ENCODE measurements around the gene IL11.

DNA sequence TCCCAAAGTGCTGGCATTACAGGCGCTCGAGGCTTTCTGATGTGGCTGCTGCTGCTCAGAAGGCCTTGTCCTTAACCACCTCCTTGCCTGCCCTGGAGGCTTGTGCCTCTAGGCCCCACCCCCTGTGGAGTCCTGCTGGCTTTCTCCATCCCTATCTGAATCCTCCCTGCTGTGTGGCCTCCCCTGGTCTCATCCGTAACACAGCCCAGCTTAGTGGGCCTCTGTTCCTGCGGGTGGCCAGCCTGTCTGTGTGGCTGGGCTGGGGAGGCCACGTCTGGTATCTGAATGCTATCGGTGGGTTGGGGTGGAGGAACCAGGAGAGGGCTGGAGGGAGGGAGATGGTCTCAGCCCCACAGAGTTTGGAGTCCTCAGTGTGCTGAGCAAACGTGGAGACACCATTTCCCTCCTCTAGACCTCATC is 20.2 kb upstream of the IL11 start:
- TF ChIP-seq, protein P1, sequence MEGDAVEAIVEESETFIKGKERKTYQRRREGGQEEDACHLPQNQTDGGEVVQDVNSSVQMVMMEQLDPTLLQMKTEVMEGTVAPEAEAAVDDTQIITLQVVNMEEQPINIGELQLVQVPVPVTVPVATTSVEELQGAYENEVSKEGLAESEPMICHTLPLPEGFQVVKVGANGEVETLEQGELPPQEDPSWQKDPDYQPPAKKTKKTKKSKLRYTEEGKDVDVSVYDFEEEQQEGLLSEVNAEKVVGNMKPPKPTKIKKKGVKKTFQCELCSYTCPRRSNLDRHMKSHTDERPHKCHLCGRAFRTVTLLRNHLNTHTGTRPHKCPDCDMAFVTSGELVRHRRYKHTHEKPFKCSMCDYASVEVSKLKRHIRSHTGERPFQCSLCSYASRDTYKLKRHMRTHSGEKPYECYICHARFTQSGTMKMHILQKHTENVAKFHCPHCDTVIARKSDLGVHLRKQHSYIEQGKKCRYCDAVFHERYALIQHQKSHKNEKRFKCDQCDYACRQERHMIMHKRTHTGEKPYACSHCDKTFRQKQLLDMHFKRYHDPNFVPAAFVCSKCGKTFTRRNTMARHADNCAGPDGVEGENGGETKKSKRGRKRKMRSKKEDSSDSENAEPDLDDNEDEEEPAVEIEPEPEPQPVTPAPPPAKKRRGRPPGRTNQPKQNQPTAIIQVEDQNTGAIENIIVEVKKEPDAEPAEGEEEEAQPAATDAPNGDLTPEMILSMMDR (IDR thresholded peaks at IDR 0.05; ENCODE audit: extremely low read depth in 1 of 2, insufficient read depth in 1 of 2, low read depth in 1 of 2, low read length in 2 of 2), result no peak
- no peak for TF ChIP-seq POLR2A (IDR thresholded peaks at IDR 0.05; ENCODE audit: low read depth, low read length)
- TF ChIP-seq POLR2AphosphoS5 (IDR thresholded peaks at IDR 0.05; ENCODE audit: insufficient read depth, low read depth, low read length), result no peak
- TF ChIP-seq, protein P2, sequence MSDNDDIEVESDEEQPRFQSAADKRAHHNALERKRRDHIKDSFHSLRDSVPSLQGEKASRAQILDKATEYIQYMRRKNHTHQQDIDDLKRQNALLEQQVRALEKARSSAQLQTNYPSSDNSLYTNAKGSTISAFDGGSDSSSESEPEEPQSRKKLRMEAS (IDR thresholded peaks at IDR 0.05; ENCODE audit: insufficient read depth, insufficient read length), result no peak
- no peak for TF ChIP-seq EZH2 (IDR thresholded peaks at IDR 0.05; ENCODE audit: borderline replicate concordance, low read depth, low read length, severe bottlenecking)
- TF ChIP-seq JUN (IDR thresholded peaks at IDR 0.05; ENCODE audit: borderline replicate concordance, insufficient read depth, insufficient read length, low read depth), result no peak
- TF ChIP-seq FOS (IDR thresholded peaks at IDR 0.05; ENCODE audit: borderline replicate concordance, insufficient read depth, low read length), result no peak
